HG02852 (cell line): ENCODE measurements around the gene GGT7.

ENCODE experiments used
- ATAC-seq: cut with Tn5 transposase; IDR thresholded peaks from one replicate; pipeline ENCODE4 v1.9.1; 2021; ENCODE audit warnings: mild to moderate bottlenecking, moderate library complexity; ENCODE audit not compliant: unreplicated experiment

GGT7 gene

DNA sequence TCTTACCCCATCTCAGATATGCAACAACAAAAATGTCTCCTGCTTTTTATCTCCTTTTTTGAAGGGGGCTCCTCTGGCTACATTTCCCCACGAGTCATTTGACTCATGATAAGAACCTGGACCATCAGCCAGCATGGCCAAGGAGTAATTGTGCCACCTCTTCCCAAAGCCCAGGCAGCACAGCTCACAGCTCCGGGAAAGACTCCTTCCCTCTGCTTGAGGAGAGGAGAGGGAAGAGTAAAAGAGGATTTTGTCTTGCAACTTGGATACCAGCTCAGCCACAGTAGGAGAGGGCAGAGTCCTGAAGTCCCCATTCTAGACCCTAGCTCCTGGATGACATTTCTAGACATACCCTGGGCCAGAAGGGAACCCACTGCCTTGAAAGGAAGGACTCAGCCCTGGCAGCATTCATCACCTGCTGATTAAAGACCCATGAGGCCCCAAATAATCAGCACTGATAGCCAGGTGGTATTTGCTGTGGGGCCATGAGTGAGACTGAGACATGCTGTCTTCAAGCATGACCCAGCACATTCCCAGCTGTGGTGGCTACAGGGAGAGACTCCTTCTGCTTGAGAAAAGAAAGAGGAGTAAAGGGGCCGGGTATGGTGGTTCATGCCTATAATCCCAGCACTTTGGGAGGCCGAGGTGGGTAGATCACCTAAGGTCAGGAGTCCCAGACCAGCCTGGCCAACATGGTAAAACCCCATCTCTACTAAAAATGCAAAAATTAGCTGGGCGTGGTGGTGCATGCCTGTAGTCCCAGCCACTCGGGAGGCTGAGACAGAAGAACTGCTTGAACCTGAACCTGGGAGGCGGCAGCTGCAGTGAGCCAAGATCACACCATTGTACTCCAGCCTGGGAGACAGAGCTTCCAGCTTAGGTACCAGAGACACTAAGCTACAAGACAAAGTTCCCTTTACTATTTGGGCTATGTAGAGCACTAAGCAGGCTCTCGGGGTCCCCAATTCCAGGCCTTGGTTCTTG lies 75.4 kb downstream of the GGT7 start:
- no peak for ATAC-seq
